HG02763 (cell line): ENCODE measurements around the gene DUOXA2.
"Not testable (repeated sequence)": the region's sequence is repeated elsewhere in the genome, so short reads cannot be mapped to it uniquely, and the experiment has no call there.

ENCODE experiments used
- ATAC-seq: cut with Tn5 transposase; IDR thresholded peaks from one replicate; pipeline ENCODE4 v1.9.1; 2021; ENCODE audit warnings: mild to moderate bottlenecking, moderate library complexity; ENCODE audit not compliant: unreplicated experiment

DUOXA2 gene

GRCh38 chr15:45094358-45094730, 19.8 kb upstream of the DUOXA2 start:
- no peak for ATAC-seq

DNA sequence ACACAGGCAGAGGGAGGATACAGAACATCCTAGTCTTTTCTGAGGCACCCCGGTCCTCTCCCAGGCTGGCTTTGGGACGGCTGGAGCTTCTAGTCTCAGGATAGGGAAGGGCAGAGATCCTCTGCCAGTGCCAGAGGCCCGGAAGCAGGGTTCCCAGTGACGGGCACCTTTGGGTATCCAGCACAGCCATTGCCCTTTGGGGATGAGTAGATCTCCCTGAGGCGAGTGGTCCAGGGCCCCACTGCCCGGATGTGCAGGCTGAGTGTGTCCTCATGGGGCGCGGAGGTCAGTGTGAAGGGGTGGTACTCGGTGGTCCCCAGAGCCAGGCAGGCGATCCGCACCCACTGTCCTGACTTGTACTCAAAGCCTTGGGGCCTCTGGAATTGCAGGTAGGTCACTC, 18.5 kb upstream of the DUOXA2 start:
- no peak for ATAC-seq

GRCh38 chr15:45097466-45097865, 16.7 kb upstream of the DUOXA2 start:
- no peak for ATAC-seq

DNA sequence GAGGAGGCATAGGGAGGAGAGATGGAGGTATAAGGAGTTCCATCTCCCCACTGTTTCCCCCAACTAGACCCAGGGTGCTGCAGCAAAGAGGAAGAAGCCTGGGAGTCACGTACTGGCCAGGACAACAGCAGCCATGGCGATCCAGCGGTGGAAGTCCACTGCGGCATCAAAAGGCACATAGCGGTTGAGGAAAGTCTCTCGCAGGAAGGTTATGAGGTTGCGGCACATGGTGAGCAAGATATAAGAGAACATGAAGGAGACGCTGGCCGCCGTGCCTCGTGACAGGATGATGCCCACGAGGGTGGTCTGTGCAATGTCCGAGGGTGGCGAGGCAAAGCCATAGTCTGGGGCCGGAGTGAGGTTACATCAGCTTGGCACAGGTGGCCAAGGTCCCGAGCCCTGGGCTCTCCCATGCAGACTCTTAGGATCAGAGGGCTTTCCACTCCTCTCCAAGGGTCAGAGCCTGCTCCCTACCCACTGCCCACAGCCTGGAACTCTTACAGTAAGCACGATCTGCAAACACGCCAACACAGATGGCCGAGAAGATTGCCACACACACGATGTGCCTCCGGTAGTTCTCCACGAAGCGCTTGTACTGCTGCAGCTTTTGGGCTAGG, 14.5 kb upstream of the DUOXA2 start:
- no peak for ATAC-seq

DNA sequence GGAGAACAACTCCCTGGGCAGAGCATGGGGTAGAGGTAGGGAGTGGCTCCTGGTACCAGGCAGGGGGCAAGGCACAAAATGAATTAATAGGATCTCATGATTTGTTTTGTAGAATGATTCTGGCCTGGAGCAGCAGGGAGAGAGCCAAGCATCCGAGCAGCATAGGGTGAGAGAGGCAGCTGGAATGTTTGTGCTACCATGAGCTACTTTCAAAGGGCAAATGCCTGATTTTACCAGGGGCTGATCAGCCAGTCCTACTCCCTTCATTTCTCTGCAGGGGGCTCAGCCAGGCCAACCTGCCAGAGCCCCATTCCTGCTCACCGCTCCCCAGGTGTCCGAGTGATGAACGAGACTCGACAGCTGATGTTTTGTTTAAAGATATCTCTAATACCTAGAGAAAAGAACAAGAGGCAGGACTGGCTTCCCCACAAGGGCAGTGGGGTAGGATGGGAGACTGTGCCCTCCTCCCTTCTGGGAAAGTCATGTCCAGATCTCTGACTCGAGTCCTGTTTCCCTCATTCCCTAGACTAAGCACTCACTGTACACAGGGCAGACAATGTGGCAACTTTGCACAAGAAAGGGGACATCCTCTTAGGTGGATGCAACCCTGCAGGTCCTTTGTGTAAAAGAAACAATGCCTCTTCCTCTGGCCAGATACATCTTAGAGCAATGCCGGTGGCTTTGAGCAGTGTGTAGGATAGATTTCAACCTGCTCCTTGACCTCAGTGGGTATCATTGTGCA, 13.1 kb upstream of the DUOXA2 start:
- ATAC-seq, result no peak

- ATAC-seq, result no peak
These were observed 12.4 kb upstream of the DUOXA2 start for GRCh38 chr15:45101749-45102148.

GRCh38 chr15:45102226-45102625, 11.9 kb upstream of the DUOXA2 start:
- no peak for ATAC-seq

DNA sequence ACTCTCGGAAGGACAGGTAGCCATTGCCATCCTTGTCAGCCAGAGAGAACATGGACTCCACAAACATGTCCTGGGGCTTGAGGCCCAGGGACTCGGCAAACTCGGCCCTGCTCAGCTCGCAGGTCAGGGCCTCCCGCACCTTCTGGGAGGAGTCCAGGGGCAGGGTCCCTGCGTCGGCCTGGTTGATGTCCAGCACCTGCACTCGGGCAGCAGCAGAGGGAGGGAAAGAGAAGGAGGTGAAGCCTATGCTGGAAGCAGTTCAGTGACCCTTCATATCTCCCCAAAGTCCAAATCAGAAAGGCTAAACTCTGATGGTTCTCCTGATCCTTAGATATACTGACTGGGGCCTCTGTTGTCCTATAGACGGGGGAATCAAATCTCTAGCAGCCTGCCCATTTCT, 10.0 kb upstream of the DUOXA2 start:
- not testable (repeated sequence) for ATAC-seq

DNA sequence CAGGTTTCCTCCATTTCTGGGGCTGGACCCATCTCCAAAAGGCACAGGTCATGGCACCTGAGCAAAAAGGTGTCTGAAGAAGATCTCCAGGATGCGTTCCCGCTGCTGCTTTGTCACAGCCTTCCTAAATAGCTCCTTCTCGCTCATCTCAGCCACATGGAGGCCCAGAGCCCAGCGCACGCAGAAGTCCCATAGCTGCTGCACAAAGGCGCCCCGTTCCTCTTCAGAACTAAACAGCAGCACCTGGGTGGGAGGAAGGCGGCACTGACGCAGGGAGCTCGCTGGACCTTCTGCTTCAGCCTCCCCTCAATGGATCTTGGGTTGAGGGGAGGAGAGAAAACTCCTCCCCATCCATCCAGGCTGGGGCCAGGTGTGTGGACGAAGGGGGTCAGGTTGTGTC, 8.5 kb upstream of the DUOXA2 start:
- no peak for ATAC-seq

DNA sequence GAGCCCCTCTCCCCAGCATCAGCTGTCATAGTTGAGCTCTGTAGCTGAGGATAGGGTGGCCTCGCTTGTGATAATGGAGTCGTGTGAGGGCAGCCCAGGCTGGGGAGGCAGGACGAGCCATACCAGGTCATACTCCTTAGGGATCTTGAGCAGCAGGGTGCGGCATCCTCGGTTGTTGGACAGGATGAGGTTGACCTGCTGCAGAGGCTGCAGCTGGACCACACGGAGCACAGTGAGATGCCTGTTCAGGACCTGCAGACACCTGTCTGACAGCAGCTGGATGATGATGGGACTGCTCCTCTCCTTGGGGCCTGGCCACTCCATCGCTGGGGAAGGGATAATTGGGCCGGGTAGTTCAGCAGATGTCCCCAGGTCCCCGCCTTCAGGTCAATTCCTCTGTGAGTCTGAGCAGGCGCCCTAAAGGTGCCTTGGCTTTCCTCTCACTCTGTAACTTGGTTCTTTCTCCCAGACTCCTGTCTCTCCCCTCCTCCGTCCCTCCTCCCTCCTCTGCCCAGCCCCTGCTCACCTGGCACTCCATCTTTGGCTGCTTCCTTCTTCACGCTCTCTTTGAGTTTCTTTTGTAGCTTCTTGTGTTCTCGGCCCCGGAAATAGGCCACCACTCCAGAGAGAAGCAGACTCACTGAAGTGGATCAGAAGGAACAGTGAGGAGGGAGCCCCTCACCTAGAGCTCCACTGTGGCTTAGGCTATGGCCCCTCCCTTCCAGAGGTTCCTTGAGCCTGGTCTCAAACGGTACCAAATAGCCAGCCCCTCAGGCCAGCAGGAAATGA, 7.9 kb upstream of the DUOXA2 start:
- ATAC-seq, result no peak

- no peak for ATAC-seq
These were observed 6.0 kb upstream of the DUOXA2 start for GRCh38 chr15:45107941-45108630.

DNA sequence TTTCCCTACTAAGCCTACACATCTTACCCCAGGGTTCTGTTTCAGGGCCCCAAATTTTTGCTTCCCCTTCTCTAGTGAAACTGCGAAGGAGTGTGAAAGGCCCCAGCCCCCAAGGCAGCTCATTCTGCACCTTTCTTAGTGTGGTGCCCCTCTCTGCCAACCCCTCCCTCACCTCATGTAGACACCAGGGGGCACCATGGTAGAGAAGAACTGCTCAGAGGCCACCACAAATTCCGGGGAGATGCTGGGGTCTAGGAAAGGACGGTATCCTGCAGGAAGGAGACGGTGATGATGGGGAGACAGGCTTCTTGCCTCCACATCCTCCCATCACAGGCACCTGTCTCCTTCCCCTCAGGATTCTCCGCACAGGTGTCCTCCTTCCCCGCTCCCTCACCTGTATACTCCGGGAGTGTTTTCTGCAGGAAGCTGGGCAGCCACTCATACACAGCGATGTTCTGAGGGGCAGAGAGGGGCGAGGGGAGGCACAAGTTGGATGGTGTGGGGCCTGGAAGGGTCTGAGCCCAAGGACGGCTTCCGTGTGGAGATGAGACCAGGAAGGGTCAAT, 3.8 kb upstream of the DUOXA2 start:
- no peak for ATAC-seq

- ATAC-seq, result no peak
These were observed 2.6 kb upstream of the DUOXA2 start for GRCh38 chr15:45111390-45112142.

- no peak for ATAC-seq
These were observed 2.0 kb upstream of the DUOXA2 start for GRCh38 chr15:45112143-45112590.

GRCh38 chr15:45112591-45113379, 1.3 kb upstream of the DUOXA2 start:
- no peak for ATAC-seq

DNA sequence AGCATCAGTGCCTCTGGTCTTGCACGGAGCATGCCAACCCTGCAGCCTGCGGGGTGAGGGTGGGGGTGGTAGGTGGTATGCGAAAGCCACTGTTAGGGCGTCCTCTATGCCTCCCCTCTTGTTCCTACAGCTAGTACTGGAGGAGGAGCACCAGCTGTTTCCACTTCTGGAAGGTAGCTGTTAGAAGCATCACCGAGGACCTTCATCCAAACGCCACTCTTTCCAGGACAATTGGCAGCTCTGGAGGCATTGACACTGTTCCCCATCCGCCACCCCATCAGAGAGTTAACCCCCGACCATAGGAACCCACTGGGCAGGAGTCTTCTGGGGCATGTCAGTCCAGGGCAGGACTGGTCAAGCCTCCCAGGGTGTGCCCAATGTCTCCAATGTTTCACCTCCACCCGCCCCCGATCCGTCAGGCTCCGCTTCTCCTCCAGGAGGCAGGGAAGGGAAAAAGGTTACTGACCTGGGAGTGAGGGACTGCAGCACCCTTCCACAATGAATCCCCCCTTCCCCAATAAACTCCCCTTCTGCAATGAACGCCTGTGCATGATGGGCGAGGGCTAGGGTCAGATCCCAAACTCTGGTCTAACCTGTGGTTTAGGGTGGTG, 641 bp upstream of the DUOXA2 start:
- ATAC-seq, result no peak

- ATAC-seq, result no peak
These were observed 592 bp downstream of the DUOXA2 start for GRCh38 chr15:45114751-45115085.

DNA sequence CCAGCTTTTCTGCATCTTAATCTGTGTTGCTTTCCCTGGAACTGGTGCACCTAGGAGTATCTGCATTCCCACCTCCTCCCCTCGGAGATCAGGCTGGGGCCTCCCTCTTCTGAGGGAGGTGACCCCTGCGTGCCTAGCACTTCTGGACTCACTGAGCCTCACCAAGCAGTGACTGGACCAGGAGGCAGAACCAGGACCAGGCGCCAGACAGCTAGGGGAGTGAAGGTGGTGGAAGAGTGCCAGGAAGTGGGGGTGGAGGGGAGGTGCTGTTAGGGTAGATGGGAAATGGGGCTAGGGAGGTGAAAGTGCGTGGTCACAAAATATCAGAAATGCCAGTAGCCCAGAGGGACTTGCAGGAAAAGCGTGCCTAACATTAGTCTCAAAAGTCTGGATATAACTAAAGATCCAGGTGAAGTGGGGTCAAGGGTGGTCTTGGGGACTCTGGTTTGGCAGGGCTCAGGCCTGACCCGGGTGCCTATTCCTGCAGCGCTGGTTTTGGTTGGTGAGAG, 1.2 kb downstream of the DUOXA2 start:
- ATAC-seq, result no peak

DNA sequence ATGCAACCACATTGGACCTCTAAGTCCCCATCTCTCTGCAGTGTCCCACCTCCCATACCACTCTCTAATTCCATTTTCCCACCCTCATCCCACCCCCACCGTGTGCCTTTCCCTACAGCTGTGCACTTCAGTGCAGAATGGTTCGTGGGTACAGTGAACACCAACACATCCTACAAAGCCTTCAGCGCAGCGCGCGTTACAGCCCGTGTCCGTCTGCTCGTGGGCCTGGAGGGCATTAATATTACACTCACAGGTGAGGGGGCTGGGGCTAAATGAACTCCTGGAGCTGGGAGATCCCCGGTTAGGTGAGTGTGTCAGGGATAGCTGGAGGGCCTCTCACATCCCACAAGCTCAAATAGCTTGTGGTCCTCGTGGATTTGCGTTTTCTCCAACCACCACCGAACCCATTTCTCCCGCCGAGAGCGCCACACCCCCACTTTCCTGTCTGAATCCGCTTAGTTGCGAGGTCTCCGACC, 1.9 kb downstream of the DUOXA2 start:
- no peak for ATAC-seq
